Stimulated activated naive B cell treated with anti-CD40 and anti-IgM and Interleukin-4, amounts not matched to agents 10 μg/mL and 1 μg/mL and 100 μg/mL, for 72 hours (primary cell): ENCODE data around the gene UNC5C.
A peak's percentile ranks its signal among the peaks of the same experiment; 100 is the strongest.

ENCODE experiments used
- ATAC-seq, 2 donors: fragments of 150-1000 bp; cut with Tn5 transposase; replicated peaks; 2 replicates each; pipeline ENCODE4 v1.10.0; 2021; ENCODE audit warnings: moderate library complexity in 1 of 2
- DNase-seq: peaks from one replicate; pipeline ENCODE4 v3.0.0; 2021
- H3K27ac Mint-ChIP-seq: one replicate; pipeline ENCODE4 v1.8.0; 2022; ENCODE audit warnings: mild to moderate bottlenecking, mixed read lengths
- H3K27me3 Mint-ChIP-seq, 2 donors: one replicate each; pipeline ENCODE4 v1.8.0; 2022; ENCODE audit warnings: mixed read lengths in 2 of 2
- H3K36me3 Mint-ChIP-seq, 2 donors: one replicate each; pipeline ENCODE4 v1.8.0; 2022; ENCODE audit warnings: mixed read lengths in 2 of 2, mild to moderate bottlenecking in 1 of 2
- H3K4me1 Mint-ChIP-seq, 2 donors: one replicate each; pipeline ENCODE4 v1.8.0; 2022; ENCODE audit warnings: mixed read lengths in 2 of 2, mild to moderate bottlenecking in 1 of 2
- H3K4me3 Mint-ChIP-seq, 2 donors: one replicate each; pipeline ENCODE4 v1.8.0; 2022; ENCODE audit warnings: mild to moderate bottlenecking in 2 of 2, mixed read lengths in 2 of 2, moderate library complexity in 1 of 2
- H3K9me3 Mint-ChIP-seq, 2 donors: one replicate each; pipeline ENCODE4 v1.8.0; 2022; ENCODE audit warnings: mixed read lengths in 2 of 2, mild to moderate bottlenecking in 1 of 2

The UNC5C gene

DNA sequence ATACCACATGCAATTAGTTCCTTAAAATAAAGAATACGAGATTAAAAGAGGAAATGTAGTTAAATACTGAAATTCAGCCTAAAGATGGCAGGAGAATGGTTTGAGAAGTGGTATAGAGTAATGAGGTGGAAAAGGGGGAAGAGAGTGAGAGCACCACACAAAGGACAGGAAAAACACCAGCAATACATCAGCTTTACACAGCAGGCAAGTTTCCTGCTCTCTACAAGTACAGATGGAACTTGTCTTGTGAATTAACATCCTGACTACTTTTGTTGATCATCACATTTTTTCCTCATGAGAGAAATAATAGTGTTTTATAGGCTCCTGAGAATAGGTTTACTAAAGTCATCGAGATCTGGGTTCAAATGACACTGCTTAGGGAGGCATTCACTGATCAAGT lies 2.9 kb upstream of the UNC5C start:
- H3K27ac Mint-ChIP-seq = no peak overlapping the region
- H3K27me3 Mint-ChIP-seq = peaks cover 32 to 41% of the 10 kb centered on the region in 2 donors
- H3K4me3 Mint-ChIP-seq = no peak overlapping the region
- H3K9me3 Mint-ChIP-seq = no peaks in the 10 kb centered on the region
- no peak for DNase-seq
- H3K4me1 Mint-ChIP-seq = peaks cover 15 to 29% of the 10 kb centered on the region in 2 donors
- H3K36me3 Mint-ChIP-seq = no peaks in the 10 kb centered on the region
- no peak for ATAC-seq

DNA sequence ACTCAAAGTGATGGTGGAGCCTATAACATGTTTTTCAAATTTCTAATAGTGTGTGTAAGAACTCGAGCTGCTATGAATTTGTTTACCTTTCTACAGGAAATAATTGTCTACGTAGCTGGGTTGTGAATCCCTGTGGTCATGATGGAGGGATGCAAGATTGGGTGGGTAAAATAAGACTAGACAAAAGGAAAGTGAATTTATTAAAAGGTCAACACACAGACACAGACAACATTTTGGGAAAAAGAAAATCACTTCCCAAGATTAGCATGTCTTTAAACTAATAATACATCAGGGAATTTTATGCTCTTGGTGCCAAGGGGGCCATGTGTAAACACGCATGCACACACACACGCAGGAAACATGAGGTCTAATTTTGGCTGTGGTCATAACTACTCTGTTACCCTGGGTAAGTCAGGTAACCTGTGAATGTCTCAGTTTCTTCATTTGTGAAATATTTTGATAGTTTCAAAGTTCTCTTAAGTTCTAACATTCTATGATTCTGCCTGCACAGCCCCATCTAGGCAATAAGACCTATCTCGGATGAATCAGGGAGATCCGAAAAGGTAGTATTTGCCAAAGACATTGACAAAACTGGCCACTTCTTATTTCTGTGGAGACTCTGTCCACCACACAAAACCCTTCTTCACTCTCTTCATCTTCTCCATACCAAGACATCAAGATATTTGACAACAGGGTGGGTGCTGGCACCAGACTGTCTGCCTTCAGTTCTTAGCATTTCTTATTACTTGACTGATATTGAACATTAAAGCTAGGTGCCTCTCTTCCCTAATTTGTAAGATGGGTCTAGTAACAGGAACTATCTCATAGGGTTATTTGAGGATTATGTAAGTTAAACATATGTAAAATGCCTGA lies 1.6 kb upstream of the UNC5C start:
- ATAC-seq = no peak
- Mint-ChIP-seq H3K4me1 (peaks cover 15 to 29% of the 10 kb centered on the region in 2 donors), H3K27me3 (peaks cover 32 to 52% of the 10 kb centered on the region in 2 donors)

DNA sequence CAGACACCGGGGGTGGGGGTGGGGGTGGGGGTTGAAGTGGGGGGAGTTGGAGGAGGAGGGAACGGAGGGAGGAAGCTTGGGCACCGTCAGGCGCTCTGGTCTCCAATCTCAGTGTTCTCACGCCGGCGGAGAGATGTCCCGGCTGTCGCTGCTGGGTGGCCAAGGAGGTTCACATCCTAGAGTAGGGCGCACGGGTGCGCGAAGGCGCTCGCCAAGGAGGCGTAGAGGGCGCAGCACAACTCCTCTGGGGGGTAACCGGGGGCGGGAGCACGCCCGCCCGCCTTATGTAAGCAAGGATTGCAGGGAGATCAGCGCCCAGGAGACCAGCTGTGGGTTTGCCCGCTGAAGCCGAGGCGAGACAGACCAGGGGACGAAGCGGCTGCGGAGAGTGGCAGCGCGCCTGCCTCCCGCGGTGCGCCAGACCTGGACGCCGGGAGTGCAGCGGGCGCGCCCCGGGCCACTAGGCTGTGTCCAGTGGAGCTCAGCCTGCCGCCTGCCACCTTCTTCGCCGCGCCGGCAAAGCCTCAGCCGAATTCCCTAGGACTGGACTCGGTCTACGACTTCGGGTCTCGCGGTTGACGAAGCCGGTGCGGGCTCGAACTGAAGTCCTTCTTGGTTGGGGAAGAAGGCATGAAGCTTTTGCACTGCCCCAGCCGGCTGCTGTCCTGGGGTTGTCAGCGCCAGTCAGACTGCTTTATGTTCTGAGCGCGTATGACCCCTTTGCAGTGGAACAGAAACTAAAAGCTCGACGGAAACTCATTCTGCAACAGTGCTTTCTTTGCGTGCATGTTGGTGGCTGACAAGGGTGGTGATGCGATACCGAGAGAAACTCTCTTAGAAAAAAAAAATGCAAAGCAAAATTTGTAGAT lies 707 bp upstream of the UNC5C start:
- ATAC-seq (peak; percentile 87 to 89), DNase-seq (peak; percentile 33)
- Mint-ChIP-seq H3K36me3 (no peaks in the 10 kb centered on the region), H3K27ac (peak overlapping the region; percentile 65), H3K4me3 (peak overlapping the region; percentile 84 to 87), H3K27me3 (peaks cover 32 to 58% of the 10 kb centered on the region in 2 donors), H3K4me1 (peaks cover 15 to 29% of the 10 kb centered on the region in 2 donors), H3K9me3 (no peaks in the 10 kb centered on the region)

More for the DNA sequence above, 1.6 kb upstream of the UNC5C start:
- Mint-ChIP-seq H3K27ac (peak overlapping the region; percentile 21), H3K9me3 (no peaks in the 10 kb centered on the region), H3K36me3 (no peaks in the 10 kb centered on the region), H3K4me3 (peak overlapping the region; percentile 78 to 87)
- DNase-seq = no peak

DNA sequence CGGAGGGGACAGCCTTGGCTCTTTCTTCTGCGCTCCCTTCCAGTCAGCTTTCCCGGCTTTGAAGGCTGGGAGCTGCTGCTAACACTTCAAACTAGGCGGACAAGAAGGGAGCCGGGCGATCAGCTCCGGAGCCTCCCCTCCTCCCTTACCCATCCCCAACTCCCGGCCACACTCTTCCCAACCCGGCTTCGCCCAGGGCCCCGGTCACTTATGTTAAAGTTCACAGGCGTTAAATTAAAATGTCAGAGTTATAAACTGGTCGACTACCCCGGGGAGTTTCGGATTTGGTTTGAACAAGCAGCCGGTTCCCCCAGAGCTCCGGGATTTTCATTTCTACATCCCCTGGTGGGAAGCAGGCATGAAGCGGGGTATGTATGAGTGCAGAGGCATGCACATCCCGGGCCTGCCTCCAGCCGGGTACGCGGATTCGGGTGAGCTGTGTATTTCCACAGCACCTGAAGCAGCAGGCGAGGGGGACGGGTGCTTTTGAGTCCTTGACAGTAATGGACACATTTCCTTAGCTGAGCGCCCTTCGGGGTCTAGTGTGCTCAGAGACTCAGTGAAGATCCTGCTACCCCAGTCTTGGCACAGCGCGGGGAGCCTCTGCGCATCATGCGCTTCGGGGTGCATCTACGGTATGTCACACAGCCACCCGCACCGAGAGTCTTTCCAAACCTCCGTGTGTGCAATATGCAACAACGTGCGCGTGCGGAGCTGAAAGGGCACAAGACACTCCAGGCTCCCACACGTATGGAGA lies 880 bp downstream of the UNC5C start:
- H3K27ac Mint-ChIP-seq = no peak overlapping the region
- peaks cover 15 to 29% of the 10 kb centered on the region in 2 donors for H3K4me1 Mint-ChIP-seq
- H3K9me3 Mint-ChIP-seq = peaks cover 0 to 2% of the 10 kb centered on the region in 2 donors
- peaks cover 32 to 66% of the 10 kb centered on the region in 2 donors for H3K27me3 Mint-ChIP-seq
- peak; percentile 8 to 46 for ATAC-seq
- H3K4me3 Mint-ChIP-seq = peak overlapping the region; percentile 48 to 87
- peak; percentile 4 for DNase-seq
- no peaks in the 10 kb centered on the region for H3K36me3 Mint-ChIP-seq

DNA sequence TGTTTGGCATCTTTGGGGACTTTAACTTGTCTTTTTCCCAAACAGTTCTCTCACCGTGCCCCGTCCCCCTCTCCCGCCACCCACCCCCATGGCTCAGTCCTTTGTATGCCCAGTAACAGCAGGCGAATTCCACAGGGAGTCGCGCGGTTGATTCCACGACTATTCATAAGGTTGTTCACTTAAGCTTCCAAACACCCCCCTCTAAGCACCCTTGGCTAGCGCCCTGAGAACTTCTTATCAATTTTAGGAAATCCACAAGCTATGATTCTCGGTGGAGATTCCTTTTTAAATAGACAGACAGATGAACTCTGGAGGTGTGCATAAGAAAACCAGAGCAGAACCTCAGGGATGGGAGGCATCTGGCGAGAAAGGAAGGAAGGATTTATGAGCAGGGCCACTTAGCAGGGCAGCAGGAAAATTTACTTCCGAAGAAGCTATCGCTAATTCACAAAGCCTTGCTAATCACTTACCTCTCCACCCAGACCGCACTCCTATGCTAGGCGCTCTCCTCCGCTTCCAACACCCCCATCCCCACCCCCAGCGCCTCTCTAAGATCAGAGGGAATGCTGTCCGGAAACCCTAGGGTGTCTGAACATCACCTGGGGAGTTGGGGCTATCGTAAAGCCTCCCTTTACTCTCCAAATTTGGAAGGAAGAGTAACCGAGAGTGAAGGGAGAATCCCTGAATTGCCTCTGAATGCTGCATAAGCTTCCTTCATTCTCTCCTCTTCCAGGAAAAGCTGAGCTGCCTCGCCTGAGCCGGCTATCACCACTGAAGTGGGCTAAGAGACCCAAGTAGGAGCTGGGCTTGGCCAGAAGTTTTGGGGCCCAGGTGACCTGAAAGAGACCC lies 1.7 kb downstream of the UNC5C start:
- Mint-ChIP-seq H3K27me3 (peaks cover 32 to 68% of the 10 kb centered on the region in 2 donors), H3K4me1 (peaks cover 15 to 29% of the 10 kb centered on the region in 2 donors), H3K27ac (no peak overlapping the region), H3K4me3 (peak overlapping the region; percentile 48 to 87), H3K9me3 (peaks cover 0 to 2% of the 10 kb centered on the region in 2 donors), H3K36me3 (no peaks in the 10 kb centered on the region)
- ATAC-seq = no peak
- no peak for DNase-seq

DNA sequence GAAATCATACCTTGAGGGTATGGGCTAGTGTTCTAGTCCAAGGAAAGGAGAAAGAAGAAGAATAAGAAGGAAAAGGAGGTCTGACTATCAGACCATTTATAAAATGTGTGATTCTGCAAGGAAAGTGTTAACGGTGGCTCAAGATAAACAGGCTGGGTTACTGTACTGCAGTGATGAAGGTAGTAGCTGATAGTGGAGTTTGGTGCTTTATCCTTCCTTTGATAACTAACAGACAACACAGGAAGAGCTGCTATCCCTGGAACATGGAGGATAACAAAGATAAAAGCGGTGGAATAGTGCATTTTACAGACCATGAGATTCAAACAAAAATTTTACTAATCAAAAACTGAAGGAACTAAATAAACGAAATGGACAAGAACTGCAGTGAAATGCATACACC lies 2.6 kb downstream of the UNC5C start:
- Mint-ChIP-seq H3K27me3 (peaks cover 28 to 68% of the 10 kb centered on the region in 2 donors), H3K4me1 (peaks cover 15 to 29% of the 10 kb centered on the region in 2 donors), H3K9me3 (peaks cover 0 to 2% of the 10 kb centered on the region in 2 donors), H3K27ac (no peak overlapping the region), H3K4me3 (no peak overlapping the region), H3K36me3 (no peaks in the 10 kb centered on the region)
- ATAC-seq (no peak), DNase-seq (no peak)

DNA sequence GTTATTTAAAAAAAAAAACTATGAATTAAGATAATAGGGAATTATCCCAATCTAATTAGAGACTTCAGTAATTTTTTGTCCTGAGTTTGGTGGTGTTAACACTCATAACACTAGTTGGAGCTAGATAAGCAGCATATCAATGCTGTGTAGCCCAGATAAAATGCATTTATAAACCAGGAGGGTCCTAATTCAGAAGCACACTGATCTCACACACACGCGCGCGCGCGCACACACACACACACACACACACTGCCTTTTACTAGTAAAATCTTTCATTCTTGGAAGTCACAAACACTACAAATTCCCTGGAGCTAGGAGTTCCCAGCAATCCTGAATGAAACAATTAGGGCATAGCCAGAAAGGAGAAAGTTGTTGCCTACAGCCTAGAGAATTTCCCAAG lies 3.2 kb downstream of the UNC5C start:
- Mint-ChIP-seq H3K4me1 (peaks cover 15 to 29% of the 10 kb centered on the region in 2 donors), H3K27ac (no peak overlapping the region), H3K27me3 (peaks cover 25 to 65% of the 10 kb centered on the region in 2 donors), H3K9me3 (peaks cover 0 to 2% of the 10 kb centered on the region in 2 donors), H3K4me3 (no peak overlapping the region), H3K36me3 (no peaks in the 10 kb centered on the region)
- ATAC-seq (no peak), DNase-seq (no peak)

DNA sequence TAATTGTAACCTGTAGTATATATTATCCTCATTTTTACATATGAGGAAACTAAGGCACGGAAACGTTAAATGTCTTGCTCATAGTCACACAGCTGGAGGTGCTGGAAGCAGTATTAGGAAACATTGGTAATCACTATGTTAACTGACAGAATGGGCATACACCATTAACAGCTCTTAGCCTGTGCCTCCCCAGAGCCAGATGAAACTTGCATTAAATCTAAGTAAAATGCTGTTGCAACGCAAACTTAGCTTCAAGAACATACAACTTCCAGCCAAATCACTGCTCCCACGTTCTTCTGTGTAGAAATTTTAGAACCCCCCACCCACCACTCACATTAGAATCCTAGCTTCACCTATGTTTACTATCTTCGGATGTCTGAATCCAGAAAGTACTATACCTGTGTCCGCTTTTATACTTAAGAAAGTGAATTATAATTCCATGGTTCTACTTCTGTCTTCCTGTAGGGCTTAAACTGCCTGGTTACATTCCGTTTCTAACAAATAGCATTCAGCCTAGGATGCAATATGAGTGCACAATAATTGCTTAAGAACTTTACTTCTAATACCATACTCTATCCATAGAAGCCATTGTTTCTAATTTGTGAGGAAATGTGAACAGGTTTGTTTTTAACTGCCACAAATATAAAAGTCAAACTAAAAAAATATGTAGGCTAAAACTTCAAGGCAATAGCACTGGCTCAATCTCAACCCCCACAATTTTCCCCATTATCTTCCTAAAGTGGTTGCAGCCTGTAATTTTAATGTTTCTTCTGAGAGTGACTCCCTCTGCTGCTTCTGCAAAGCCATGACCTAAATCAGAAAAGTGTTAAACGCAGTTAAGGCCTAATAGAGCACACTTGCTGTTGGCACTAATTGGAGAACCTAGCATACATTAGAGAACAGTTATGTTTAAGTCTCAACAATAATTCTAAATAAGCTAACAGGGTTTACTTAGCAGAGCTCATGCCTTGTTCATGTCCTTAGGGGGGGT lies 4.4 kb downstream of the UNC5C start:
- no peak for DNase-seq
- H3K36me3 Mint-ChIP-seq = no peaks in the 10 kb centered on the region
- peaks cover 10 to 21% of the 10 kb centered on the region in 2 donors for H3K4me1 Mint-ChIP-seq

DNA sequence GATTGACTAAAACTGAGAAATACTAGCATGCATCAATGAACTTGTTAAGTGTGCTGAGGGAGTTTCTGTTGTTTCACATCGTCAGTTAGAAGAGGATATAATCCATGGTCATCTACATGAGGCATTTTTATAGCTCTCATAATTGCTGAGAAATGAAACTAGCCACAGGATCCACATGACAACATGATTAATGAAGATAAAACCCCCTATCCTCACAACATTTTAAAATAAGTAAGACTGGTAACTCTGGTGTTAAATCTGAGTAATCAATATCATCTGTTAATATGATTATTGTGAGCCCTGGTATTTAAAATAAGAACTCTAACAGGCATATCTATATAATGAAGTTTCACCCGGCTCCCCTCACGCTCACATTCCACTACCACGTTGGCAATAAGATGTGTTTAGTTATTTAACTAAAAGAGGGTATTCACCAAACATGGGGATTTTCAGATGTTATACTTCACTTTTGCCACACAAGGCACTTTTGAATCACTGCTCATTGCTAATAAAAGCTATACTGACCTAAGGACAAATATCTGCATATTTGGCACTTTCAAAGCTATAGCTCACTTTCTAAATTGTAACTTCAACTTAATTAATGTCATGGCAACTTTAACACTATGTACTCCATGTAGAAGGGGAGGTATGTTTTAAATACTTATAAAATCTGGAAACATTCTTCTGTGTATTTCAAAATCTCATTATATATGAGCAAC lies 6.7 kb downstream of the UNC5C start:
- Mint-ChIP-seq H3K4me1 (no peaks in the 10 kb centered on the region), H3K4me3 (no peak overlapping the region), H3K27ac (no peak overlapping the region), H3K36me3 (no peaks in the 10 kb centered on the region), H3K27me3 (peaks cover 0 to 32% of the 10 kb centered on the region in 2 donors), H3K9me3 (peaks cover 0 to 2% of the 10 kb centered on the region in 2 donors)
- ATAC-seq = peak; percentile 84 to 90
- DNase-seq = no peak

More for the DNA sequence above, 4.4 kb downstream of the UNC5C start:
- Mint-ChIP-seq H3K27ac (no peak overlapping the region), H3K9me3 (peaks cover 0 to 2% of the 10 kb centered on the region in 2 donors), H3K4me3 (no peak overlapping the region), H3K27me3 (peaks cover 16 to 55% of the 10 kb centered on the region in 2 donors)
- no peak for ATAC-seq

DNA sequence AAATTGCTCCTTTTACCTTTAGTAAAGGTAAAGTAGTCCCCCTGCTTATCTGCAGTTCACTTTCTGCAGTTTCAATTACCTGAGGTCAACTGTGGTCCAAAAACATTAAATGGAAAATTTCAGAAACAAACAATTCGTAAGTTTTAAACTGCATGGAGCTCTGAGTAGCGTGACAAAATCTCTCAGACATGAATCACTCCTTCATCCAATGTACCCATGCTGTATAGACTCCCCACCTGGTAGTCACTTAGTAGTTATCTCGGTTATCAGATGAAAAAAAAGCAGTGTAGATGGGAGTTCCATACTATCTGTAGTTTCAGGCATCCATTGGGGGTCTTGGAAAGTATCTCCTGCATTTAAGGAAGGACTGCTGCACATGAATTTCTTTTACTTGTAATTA lies 7.7 kb downstream of the UNC5C start:
- Mint-ChIP-seq H3K27me3 (peaks cover 0 to 22% of the 10 kb centered on the region in 2 donors), H3K4me1 (no peaks in the 10 kb centered on the region)

DNA sequence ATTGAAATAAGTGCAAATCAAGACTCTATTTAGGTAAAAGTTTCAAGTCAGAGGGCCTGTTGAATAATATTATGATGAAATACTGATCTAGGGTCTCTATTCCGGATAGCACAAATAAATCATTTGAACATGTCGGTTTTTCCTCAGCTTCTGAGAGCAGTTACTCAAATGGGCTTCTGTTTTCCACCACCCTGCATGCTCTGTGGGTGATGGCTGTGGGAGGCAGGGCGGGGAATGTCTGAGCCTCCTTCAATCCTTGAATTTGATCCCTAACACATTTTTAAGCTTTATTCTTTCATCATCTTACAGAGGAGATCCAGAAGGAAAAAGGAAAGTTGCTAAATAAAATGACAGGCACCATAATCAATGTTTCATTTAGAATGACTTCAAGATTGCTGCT lies 8.5 kb downstream of the UNC5C start:
- H3K27ac Mint-ChIP-seq = no peak overlapping the region
- H3K9me3 Mint-ChIP-seq = peaks cover 0 to 2% of the 10 kb centered on the region in 2 donors
- peaks cover 0 to 16% of the 10 kb centered on the region in 2 donors for H3K27me3 Mint-ChIP-seq
- H3K4me3 Mint-ChIP-seq = no peak overlapping the region
- H3K4me1 Mint-ChIP-seq = no peaks in the 10 kb centered on the region
- ATAC-seq (no peak), DNase-seq (no peak)
- H3K36me3 Mint-ChIP-seq = no peaks in the 10 kb centered on the region

More for the DNA sequence above, 7.7 kb downstream of the UNC5C start:
- Mint-ChIP-seq H3K27ac (no peak overlapping the region), H3K9me3 (peaks cover 0 to 2% of the 10 kb centered on the region in 2 donors), H3K36me3 (no peaks in the 10 kb centered on the region), H3K4me3 (no peak overlapping the region)
- ATAC-seq = no peak
- no peak for DNase-seq

DNA sequence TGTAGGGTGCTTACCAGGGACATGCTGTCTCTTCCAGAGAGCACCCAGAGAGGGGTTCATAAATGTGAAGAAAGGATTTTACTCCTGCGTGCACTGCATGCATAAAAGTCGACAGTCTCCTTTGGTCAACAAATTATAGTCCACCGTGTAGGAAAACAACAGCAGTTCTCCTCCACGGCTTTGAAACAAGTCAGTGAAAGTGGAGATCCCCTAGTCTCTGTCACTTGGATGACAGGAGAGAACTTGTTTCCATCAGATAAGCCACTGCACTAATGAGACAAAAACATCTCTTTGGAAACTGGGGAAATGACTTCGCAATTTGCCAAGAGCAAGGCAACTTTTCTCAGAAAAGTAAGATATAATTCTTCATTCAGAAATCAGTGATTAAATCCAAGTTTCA lies 9.7 kb downstream of the UNC5C start:
- peaks cover 0 to 7% of the 10 kb centered on the region in 2 donors for H3K27me3 Mint-ChIP-seq
- no peaks in the 10 kb centered on the region for H3K4me1 Mint-ChIP-seq
- H3K4me3 Mint-ChIP-seq = no peak overlapping the region
- no peaks in the 10 kb centered on the region for H3K36me3 Mint-ChIP-seq
- H3K9me3 Mint-ChIP-seq = peaks cover 0 to 2% of the 10 kb centered on the region in 2 donors
- DNase-seq (no peak), ATAC-seq (no peak)
- H3K27ac Mint-ChIP-seq = no peak overlapping the region
